Measurements from ENCODE around the gene C7orf57.

The C7orf57 gene

GRCh38 chr7:48108959-48109847, 73.9 kb downstream of the C7orf57 start:
- Histone ChIP-seq H3K27ac (ENCODE audit: low read depth, low read length, severe bottlenecking) (no peak overlapping the region), H3K4me1 (ENCODE audit: control insufficient read depth, insufficient read depth, low read length, poor library complexity, severe bottlenecking) (peaks cover 2% of the 10 kb centered on the region), H3K36me3 (ENCODE audit: control insufficient read depth, insufficient read depth, low read length) (peaks cover 49% of the 10 kb centered on the region), H3K4me3 (ENCODE audit: extremely low read depth, insufficient read depth, low read length, poor library complexity, severe bottlenecking) (no peak overlapping the region), H3K9me3 (ENCODE audit: control insufficient read depth, low read length) (no peaks in the 10 kb centered on the region)
- WGBS, 2 experiments (ENCODE audit: insufficient coverage in 2 of 2): 84 to 96% methylated on average over 3 to 5 of the region's 5 CpGs

DNA sequence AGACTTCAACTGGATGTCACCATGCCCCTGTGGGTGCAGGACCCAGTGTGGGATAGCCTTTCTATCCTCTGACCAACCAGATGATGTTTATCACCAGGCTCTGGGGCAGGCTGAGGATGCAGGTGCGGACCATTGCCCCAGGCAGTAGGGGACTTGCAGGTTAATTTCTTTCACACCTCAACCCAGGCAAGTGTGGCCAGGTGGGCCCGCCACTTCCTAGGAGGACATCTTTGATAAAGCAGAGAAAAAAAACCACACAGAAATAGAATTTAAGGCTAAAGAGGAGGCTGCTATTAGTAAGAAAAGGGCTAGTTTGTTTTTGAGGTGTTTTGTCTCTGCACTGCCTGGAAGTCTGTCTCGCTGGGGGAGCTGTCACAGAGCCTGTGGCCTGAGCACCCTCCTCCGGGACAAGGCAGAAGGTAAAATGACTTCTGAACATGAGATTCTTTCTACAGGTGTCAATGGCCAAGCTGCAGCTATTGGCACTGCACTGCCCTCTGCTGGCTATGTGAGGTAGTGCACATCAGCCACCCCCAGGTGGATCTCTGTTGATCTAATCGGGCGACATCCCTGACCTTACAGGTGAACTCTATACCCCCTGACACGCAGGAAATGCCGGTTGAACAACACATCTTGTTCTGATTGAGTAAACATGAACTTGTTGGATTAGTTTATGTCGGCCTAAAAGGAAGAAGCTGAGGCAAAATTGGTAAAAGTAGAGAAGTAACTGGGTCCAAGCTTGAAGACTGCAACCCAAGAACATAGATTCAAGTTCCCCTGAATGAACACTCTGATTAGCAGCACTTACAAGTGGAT, 74.7 kb downstream of the C7orf57 start:
- Histone ChIP-seq H3K36me3 (ENCODE audit: control insufficient read depth, insufficient read depth, low read length) (peaks cover 40% of the 10 kb centered on the region), H3K9me3 (ENCODE audit: control insufficient read depth, low read length) (no peaks in the 10 kb centered on the region), H3K4me1 (ENCODE audit: control insufficient read depth, insufficient read depth, low read length, poor library complexity, severe bottlenecking) (peaks cover 2% of the 10 kb centered on the region), H3K4me3 (ENCODE audit: extremely low read depth, insufficient read depth, low read length, poor library complexity, severe bottlenecking) (no peak overlapping the region), H3K27ac (ENCODE audit: low read depth, low read length, severe bottlenecking) (no peak overlapping the region)
- WGBS, 2 experiments (ENCODE audit: insufficient coverage in 2 of 2): 9 to 12% methylated on average over 4 of the region's 9 CpGs

- no peaks in the 10 kb centered on the region for H3K9me3 ChIP-seq (ENCODE audit: control insufficient read depth, low read length)
- peaks cover 32% of the 10 kb centered on the region for H3K36me3 ChIP-seq (ENCODE audit: control insufficient read depth, insufficient read depth, low read length)
- no peak overlapping the region for H3K27ac ChIP-seq (ENCODE audit: low read depth, low read length, severe bottlenecking)
- H3K4me1 ChIP-seq (ENCODE audit: control insufficient read depth, insufficient read depth, low read length, poor library complexity, severe bottlenecking): peaks cover 2% of the 10 kb centered on the region
- no peak overlapping the region for H3K4me3 ChIP-seq (ENCODE audit: extremely low read depth, insufficient read depth, low read length, poor library complexity, severe bottlenecking)
- 100% methylated on average over 2 of the region's 4 CpGs; no CpG with 5 or more reads in 1 of the 2 experiments for WGBS, 2 experiments (ENCODE audit: insufficient coverage in 2 of 2)
These were observed 75.5 kb downstream of the C7orf57 start for GRCh38 chr7:48110868-48111267.

All from mesodermal cell (in vitro differentiated cells).